ENCODE measurements around the gene LST1.

LST1 gene

DNA sequence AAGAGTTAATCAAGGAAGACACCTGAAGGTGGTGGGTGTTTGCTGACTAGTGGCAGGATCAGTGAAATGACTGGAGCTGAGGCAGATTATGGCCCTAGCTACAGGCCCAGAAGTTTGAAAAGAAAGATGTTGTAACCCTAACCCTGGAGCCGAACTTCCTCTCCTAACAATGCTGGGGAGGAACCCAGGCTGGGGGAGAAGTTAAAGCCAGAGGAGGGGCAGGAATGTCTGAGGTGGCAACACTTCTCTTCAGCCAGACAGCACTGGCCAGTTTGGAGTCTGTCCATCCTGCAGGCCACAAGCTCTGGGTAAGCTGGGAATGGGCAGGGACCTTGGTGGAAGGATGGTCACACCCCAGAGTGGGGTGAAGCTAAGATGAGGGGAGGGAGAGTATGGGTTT lies at the start of gene LST1:
LST1 (plus strand) TSS at position 270 of the 400 bp plus-strand sequence. CDS start 1,023 bp downstream, outside the sequence.
- DNase-seq: no peak

DNA sequence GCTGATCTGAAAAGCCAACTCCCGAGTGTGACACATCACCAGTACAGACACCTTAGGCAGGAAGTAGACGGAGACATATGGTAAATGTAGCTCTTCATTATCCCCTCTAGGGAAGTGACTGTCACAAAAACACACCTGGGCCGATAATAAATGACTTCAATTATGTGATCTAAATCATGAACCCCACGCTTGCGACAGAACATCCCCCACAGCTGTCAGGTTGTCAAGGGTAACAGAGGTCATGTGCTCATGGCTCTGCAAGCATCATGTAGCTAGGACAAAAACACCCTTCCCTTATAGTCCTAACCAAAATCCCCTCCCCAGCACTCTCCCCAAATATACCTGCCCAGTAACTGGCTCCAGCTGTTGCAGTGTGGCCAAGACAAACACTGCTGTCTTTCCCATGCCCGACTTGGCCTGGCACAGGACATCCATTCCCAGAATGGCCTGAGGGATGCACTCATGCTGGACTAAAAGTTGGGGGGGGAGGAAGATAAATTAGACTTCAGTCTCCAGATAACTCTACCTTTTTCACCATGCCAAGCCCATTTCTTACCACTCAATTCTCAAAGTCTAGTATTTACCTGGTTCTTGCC lies 47.2 kb upstream of the LST1 start:
- no peak for DNase-seq

DNA sequence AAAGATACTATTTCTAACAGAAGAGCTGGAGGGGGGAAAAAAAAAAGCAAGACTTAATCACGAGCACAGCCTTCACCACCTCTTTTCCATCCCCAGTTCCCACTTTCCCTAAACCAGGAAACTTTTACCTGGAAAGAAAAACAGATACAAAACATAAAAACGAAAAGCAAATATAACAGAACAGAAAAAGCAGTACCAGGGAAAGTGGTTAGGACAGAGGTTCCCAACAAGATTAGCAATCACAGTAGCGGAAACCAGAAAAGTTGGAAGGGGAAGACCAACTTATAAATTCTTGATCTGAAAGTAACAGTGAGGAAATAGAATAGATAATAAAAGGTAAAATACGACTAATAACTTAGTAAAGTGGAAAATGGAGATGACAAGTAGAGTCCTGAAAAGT lies 45.4 kb upstream of the LST1 start:
- DNase-seq: no peak

DNA sequence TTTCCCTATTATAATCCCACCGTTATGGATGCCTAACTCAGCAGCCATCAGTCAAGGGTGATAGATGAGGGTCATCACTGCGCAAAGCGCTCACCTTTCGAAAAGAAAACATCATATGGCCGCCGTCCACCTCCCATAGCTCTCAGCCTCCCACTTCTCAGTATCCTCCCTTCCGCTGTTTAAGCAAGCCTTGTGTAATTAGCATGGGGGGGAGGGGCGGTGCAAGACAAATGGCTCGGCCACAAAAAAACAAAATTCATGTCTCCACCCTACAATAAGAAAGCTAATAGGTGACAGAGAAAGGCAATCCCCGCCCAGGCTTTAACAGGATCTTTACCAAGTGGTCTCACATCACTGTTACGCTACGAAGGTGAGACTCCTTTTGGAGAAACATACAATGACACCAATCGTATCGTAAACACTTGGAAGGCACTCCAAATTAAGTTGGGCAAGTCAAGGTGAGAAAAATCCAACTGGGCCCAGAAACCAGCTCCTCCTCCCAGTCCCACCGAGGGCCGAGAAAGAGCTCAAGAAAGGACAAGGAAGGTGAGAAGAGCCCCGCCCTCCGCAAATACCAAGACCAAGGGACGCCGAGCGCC lies 44.9 kb upstream of the LST1 start:
- peak; percentile 87 for DNase-seq

DNA sequence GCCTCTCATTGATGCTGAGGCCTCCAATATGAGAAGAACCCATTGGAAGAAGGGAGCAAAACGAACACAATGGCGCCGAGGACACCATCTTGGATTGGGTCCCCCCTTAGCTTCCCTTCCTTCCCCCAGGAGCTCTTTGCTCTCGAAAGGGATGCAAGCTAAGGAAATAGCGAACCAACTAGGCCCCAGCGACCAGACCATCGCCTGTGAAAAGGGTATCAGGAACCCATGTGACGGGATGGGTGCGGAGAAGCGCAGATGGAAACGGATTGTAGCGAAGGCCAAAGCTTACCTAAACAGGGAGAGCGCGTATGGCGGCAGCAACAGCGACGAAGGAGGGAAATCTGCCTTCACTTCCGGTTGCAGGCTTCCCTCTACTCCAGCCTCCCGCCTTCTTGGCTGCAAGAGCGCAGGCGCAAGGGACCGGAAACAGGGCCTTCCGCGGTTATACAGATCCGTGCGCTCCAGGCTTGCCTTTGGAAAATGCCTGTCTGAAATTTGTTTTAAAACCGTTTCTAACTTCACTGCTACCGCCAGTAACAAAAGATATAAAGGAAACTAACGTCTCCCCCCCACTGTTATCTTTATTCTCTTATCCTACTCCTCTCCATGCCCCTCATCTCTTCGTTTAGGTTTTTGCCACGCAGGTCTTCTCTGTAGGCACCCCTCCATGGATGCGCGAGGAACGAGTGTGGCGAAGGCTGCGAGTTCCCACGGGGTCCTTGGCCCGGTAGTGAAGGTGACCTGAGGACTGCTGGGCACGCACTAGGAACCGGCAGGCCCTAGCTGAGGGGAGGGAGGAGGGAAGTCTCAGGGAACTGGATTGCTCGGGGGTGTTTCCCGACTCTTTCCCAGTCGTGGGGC lies 44.2 kb upstream of the LST1 start, which contains the start of gene DDX39B:
DDX39B (minus strand) TSS at position 346 of the 864 bp plus-strand sequence. CDS start 1,471 bp downstream, outside the sequence.
- peak; percentile 97 for DNase-seq

DNA sequence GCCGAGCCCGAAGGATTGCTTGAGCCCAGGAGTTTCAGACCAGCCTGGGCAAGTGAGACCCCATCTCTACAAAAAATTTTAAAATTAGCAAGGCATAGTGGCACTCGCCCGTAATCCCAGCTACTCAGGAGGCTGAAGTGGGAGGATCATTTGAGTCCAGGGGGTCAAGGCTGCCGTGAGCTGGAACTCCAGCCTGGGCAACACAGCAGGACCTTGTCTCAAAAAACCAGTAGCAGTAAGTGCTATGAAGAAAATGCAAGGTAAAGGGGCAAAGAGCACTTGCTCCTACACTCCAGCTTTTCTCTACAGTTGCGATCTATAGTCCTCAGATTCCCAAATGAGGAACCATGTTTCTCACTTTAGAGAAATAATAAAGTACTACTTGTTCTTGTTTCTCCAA lies 42.4 kb upstream of the LST1 start:
- no peak for DNase-seq

DNA sequence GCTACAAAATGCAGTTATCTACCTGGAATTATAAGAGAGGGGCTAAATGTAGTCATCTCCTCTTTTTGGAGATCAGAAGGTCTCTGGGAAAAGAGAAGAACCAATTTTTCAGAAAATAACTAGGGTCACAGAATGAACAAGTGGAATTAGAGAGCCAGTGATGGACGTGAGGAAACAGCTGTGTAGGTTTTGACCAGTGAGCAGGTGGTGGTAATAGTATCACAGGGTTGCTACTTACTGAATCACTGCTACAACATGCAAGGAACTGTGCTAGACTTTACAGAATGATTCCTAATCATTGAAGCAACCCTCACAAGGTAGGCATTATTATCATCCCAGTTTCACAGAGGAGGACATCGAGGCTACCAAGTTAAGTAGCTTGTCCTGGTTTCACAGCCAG lies 41.4 kb upstream of the LST1 start:
- no peak for DNase-seq

DNA sequence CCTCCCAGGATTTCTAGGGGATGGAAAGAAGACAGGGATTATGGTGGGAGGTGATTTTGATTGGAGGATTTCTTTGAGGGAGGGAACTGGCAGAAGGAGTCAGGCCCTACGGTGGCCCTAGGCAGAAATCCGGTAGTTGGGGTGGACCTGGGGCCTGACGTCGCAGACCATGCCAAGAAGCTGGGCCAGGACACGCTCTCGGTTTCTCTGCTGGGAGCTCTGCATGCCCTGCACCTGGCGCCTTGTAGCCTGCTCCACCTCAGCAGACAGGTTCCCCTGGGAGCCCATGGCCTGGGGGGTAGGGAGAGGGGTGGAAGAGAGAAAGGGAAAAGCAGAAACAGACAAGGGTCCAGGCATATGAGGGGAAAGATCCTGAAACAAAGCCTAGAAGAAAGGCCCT lies 40.8 kb upstream of the LST1 start:
- DNase-seq: peak; percentile 51

DNA sequence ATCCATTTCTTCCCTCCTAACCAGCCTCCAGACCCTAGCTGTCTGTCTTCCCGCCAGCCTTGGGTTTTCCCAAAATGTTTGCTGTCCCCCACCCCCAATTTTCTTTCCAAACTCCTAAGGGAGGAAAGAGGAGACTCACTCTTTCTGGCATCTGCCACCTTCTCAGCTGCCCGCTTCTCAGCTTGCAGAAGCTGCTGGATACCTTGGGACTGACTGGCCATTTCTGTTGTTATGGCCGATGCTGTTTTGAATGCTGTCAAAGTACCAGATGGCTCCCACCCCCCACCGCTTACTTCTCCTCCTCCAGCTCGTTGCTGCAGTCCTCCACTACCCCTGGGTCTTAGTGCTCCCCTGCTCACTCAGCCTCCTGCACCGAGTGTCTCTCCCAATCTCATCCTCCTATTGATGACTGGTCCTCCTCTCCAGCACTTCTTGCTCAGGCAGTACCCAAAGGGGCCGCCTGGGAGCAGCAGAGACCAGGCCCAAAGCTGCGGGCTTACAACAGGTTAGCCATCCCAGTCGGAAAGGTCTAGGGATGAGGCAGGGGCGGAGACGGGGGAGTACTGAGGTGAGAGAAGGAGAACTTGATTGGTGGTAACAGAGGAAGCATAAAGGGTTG lies 39.6 kb upstream of the LST1 start, which contains the start of gene ATP6V1G2:
ATP6V1G2 (minus strand) TSS at position 270 of the 619 bp plus-strand sequence; CDS start at position 221, 49 bp downstream.
- DNase-seq: peak; percentile 95

DNA sequence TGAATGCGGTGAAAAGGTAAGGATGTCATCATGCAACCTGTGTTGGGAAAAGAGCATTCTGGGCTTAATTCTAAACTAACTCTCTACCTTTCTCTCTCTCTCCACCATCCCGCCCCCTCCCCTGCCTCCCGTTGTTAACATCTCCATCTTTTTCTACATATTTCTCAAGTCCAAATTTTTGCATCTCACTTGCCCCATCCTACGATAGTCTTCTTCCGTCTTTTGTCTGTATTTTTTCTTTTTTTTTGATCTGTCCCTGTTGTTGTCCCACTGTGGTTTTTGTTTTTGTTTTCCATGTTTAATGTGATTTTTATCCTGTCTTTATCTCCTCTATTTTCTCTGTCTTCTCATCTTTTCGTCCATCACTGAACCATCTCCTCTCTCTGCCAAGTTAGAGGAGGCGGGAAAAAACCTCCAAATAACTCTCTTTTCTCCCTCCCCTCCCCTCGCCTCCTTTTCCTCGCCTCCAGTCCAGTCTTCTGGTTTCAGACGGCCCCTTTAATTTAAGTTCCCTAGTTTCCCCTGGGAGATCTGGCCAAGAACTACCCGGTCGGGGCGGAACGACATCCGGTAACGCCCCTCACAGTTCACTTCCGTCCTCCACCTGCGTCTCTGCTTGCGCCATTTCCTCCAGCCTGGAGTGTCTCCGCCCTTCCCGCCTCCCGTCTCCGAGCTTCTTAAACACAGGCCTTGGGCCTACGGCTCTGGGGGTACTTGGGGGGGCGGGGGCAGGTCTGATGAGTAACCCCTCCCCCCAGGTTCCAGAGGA lies 38.9 kb upstream of the LST1 start, which contains the start of gene NFKBIL1:
NFKBIL1 (plus strand) TSS at position 651 of the 769 bp plus-strand sequence; CDS start at position 738, 87 bp downstream.
- DNase-seq: peak; percentile 96

DNA sequence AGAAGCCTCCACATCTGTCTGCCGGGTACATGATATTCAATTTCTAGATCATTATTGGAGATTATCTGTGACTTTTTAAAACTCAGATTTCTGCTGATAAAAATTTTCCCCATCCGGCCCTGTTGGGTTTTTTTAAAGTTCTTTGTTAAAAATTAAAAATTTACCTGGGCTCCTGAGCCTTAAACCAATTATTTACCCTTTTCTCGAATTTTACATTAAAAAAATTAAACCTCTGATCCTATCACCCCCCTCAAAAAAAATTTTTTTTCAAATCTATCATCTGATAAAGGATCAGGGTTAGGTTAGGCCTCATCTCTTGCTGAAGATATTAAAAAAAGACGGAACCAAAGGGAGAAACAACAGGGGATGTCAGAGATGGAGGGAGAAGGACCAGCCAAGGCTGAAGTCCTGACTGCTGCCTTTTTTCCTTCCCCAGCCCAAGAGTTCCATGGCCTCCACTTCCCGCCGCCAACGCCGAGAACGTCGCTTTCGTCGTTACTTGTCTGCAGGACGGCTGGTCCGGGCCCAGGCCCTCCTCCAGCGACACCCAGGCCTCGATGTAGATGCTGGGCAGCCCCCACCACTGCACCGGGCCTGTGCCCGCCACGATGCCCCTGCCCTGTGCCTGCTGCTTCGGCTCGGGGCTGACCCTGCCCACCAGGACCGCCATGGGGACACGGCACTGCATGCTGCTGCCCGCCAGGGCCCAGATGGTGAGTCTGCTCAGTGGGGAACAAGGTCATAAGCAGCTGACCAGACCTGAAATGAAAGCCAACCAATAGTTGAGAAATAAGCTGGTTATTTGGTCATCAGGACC lies 38.1 kb upstream of the LST1 start:
- DNase-seq: peak; percentile 62

DNA sequence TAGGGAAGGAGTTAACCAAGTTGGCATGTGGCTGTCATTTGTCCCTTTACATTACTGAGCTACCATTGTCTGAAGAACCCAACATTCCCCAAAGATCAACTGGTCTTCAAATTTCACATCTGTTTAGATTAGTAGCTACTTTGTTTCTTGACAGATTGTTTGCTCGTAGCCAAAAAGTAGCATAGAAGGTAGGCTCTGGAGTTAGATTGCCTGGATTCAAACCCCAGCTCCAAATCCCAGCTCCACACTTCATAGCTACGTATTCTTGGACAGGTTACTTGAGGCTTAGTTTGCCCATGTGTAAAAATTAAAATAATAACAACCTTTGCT lies 37.6 kb upstream of the LST1 start:
- no peak for DNase-seq

DNA sequence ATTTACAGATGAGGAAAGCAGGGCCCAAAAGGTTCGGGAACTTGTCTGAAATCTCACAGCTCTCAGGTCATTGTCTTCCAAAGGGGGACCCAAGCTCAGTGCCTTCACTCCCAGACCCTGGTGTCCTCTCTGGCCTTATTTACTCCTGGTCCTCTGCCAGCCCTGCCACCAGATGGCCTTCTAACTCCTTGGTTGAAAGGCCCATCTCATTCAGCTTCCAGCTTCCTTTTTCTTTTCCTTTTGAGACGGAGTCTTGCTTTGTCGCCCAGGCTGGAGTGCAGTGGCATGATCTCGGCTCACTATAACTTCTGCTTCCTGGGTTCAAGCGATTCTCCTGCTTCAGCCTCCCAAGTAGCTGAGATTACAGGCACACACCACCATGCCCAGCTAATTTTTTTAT lies 34.7 kb upstream of the LST1 start:
- DNase-seq: peak; percentile 88

DNA sequence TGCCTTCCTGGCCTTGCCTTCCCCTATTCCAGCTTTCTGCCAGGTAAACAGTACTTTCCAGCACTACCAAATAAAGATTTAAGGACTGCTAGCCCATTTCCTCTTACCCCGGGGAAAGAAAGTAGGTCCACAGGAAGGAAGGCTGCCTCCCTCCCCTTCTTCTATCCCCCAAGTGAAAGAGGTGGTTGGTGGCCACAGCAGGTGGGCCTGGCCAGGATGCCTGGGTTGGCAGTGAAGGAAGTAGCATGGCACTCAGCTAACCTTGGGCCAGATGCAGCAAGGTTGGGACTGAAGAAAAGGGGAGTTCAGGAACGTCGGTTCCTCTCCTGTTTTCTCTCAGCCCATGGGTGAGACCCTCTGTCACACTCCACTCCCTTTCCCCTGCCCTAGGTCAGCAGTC lies 29.8 kb upstream of the LST1 start:
- peak; percentile 64 for DNase-seq

DNA sequence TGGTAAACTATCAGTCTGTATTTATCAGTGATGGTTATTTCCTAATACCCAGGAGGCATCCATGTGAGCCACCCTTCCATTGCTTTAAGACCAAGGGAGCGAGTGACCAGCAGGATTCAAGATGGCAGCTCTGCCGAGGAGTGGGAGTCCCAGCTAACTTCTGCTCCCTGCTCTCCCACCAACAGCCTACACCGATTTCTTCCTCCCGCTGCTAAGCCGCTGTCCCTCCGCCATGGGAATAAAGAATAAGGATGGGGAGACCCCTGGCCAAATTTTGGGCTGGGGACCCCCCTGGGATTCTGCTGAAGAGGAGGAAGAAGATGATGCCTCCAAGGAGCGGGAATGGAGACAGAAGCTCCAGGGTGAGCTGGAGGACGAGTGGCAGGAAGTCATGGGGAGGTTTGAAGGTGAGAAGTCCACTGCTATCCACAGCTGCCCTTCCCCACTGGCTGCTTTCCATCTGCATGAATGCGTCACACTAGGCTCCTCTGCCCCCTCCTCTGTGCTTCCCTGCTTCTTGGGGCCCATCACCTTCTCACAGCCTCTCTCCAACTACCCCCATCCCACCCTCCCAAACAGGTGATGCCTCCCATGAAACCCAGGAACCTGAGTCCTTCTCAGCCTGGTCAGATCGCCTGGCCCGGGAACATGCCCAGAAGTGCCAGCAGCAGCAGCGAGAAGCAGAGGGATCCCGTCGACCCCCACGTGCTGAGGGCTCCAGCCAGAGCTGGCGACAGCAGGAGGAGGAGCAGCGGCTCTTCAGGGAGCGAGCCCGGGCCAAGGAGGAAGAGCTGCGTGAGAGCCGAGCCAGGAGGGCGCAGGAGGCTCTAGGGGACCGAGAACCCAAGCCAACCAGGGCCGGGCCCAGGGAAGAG lies 28.4 kb upstream of the LST1 start:
- peak; percentile 62 for DNase-seq

DNA sequence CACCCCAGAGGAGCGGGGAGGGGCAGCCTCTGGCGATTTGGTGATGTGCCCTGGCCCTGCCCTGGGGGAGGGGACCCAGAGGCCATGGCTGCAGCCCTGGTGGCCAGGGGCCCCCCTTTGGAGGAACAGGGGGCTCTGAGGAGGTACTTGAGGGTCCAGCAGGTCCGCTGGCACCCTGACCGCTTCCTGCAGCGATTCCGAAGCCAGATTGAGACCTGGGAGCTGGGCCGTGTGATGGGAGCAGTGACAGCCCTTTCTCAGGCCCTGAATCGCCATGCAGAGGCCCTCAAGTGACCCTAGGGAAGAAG lies 27.8 kb upstream of the LST1 start:
- DNase-seq: no peak

DNA sequence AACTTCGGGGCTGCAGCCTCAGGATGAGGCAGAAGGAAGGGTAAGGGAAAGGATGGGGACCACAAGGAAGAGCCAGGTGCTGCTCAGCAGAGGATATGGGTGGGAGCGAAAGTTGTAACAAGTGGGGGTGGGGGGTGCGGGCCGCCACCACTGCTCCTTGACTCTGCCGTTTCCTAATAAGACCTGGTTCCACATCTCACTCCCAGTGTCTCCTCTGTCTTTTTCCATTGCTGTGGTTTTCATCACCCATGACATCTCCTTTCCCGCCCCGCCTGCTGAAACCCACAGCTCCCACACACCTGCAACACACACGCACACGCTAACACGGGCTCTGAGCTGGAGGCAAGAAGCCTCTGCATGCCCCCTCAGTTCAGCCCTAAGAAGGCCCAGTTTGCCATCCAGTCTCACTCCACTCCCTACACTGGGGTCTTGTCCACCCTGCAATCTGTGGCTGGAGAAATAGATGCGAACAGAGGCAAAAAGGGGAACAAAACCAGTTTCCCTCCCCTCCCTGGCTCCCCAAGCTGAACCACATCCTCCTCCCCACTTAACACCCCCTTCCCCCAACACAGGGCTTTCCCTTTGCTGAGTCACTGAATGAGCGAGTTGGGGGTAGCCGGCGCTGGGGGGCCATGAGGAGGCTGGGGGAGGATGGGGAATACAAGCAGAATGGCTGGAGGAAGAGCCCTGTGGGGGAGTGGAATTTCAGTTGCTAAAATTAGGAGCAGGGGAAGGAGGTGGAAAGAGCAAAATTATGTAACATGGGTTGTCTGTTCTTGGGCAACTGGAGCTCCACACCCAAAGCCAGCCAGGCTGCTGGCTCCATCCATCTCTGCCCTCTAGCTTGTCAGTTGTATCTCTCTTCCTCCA lies 27.2 kb upstream of the LST1 start:
- DNase-seq: peak; percentile 90

DNA sequence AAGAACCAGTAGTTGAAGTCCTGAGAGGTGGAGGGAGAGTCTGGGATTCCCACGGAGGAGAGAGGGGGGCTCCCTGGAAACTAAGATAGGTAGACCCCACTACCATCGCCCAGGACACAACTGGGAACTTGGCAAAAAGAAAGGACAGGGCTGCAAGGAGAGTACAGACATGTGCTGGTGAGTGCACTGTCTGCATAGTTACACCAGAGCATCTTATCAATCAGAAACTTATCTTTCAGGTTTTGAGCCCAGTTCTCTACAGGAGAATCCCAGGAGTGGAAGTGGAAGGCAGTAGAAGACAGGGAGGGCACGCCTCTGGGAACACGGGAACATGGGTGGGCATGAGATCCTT lies 26.5 kb upstream of the LST1 start:
- no peak for DNase-seq

DNA sequence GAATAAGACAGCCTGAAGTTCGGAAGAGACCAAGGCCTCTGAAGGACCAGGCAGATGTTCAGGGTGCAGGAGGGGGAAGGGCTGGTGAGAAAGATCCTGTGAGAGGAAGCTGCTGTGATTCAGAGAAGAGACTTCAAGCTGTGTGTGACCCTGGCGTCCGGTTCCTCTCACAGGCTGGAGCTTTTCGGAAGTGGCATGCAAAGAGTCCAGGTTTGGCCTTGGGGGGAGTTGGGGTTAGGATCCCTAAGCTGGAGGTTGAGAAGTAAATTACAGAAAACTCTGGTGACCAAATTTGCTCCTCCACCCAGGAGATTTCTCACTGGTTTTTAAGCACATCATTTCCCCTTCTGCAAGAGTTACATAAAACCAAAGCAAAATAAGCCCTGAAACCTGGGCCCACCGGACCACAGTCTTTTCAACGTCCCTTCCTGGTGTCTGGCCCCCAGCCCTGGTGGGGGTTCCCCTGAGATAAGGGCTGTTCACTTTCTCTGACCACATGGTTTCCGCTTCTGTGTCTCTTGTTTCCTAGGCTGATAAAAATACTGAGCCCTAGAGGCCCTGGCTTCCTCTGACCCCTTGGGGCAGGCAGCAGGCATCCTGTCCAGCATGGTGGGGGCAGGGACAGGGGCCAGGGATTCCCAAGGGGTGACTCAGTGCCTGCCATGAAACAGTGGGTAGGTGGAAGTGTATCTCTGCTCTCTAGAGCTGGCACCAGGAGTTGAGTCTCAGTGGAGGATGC lies 25.9 kb upstream of the LST1 start:
- peak; percentile 82 for DNase-seq
